ENCODE measurements around the gene CBLN4. TPM values are rescaled to one million over a fixed set of nuclear protein-coding genes. Genes with fewer than 3 reads are reported as not detected.

The CBLN4 gene
- total and polyA plus RNA-seq, 10 of the 15 experiments (the other 5 are each of a cell fraction or from before 2014, with no cell fraction given) = not detected

- no peaks in the 10 kb centered on the region; the same call in 2 of the 3 replicates for H3K9me3 ChIP-seq (replicated peaks; ENCODE audit: control insufficient read depth, insufficient read depth, low read length)
- in situ Hi-C loops (cut with MboI) = no loop called here
- H3K79me2 ChIP-seq (ENCODE audit: control insufficient read depth, insufficient read depth, low read length) = no peaks in the 10 kb centered on the region
- ChIA-PET SMC1A (ENCODE audit: uncharacterized antibody, unreplicated experiment) (no interaction called here), CTCF (no interaction called here), RAD21 (ENCODE audit: unreplicated experiment) (no interaction called here), POLR2A (no interaction called here)
- H3K4me2 ChIP-seq (ENCODE audit: control insufficient read depth, insufficient read depth) = no peak overlapping the region
- DNase-seq (ENCODE audit: low read depth, low spot score) (no peak), ATAC-seq (no peak), FAIRE-seq (no peak)
- no peak overlapping the region for H3K27ac ChIP-seq (ENCODE audit: control insufficient read depth, insufficient read depth)
- no peaks in the 10 kb centered on the region for H3K36me3 ChIP-seq (ENCODE audit: control insufficient read depth in 2 of 2, insufficient read depth in 2 of 2, low read length in 1 of 2)
- no peaks in the 10 kb centered on the region for H3K4me1 ChIP-seq (ENCODE audit: control insufficient read depth, insufficient read depth, low read length)
- no TSS peak for BruUV-seq (replicated peaks)
- WGBS (ENCODE audit: insufficient coverage, insufficient replicate concordance, low lambda C conversion rate, missing lambda C conversion rate) = 23% methylated on average over 5 of the region's 5 CpGs
- intact Hi-C loops (cut with micrococcal nuclease; ENCODE audit: unreplicated experiment) = no loop called here
- H4K20me1 ChIP-seq (ENCODE audit: control insufficient read depth, insufficient read depth) = no peaks in the 10 kb centered on the region
- no peak overlapping the region for H3K4me3 ChIP-seq
- H3K27me3 ChIP-seq (replicated peaks in 1 of 2; ENCODE audit: control insufficient read depth in 2 of 2, insufficient read depth in 2 of 2, low read length in 1 of 2) = no peaks in the 10 kb centered on the region
- H3K9ac ChIP-seq (ENCODE audit: control insufficient read depth, insufficient read depth, low read length) = no peak overlapping the region
- TF ChIP-seq ELK1 (IDR thresholded peaks at IDR 0.05; ENCODE audit: low read depth, low read length) = no peak
- no peak for TF ChIP-seq MYC (IDR thresholded peaks at IDR 0.05; ENCODE audit: insufficient read depth, insufficient read length, insufficient replicate concordance, low read length, severe bottlenecking)
- no peak for TF ChIP-seq FOXM1 (IDR thresholded peaks at IDR 0.05; ENCODE audit: low read depth, low read length)
- no peak for TF ChIP-seq ZNF274 (IDR thresholded peaks at IDR 0.05; ENCODE audit: insufficient read depth, insufficient read length)
- no peak for TF ChIP-seq CREB1 (IDR thresholded peaks at IDR 0.05; ENCODE audit: low read depth)
- TF ChIP-seq JUND (IDR thresholded peaks at IDR 0.05; ENCODE audit: low read depth, low read length) = no peak
- TF ChIP-seq TARDBP (IDR thresholded peaks at IDR 0.05; ENCODE audit: borderline replicate concordance) = no peak
- TF ChIP-seq EP300 (IDR thresholded peaks at IDR 0.05; ENCODE audit: borderline replicate concordance in 1 of 2, control insufficient read depth in 1 of 2, low read depth in 2 of 2, low read length in 2 of 2) = no peak
- no peak for TF ChIP-seq SREBF2 (IDR thresholded peaks at IDR 0.05; ENCODE audit: low read length)
- no peak for TF ChIP-seq ZNF622 (IDR thresholded peaks at IDR 0.05)
- no peak for TF ChIP-seq POLR2AphosphoS2 (IDR thresholded peaks at IDR 0.05; ENCODE audit: low read depth, low read length)
- no peak overlapping the region for H2AFZ ChIP-seq (ENCODE audit: control insufficient read depth, low read depth, low read length)
Observed at GRCh38 chr20:56001106-56001785, 4.1 kb downstream of the CBLN4 start.

All from GM12878 (cell line).